ENCODE data around the gene INTS6L.
"Not testable (repeated sequence)": the region's sequence is repeated elsewhere in the genome, so short reads cannot be mapped to it uniquely, and the experiment has no call there.

The INTS6L gene

GRCh38 chrX:135528756-135529155 is 8.3 kb downstream of the INTS6L start:
- DNase-seq: no peak

- no peak for DNase-seq
These were observed 9.6 kb downstream of the INTS6L start for GRCh38 chrX:135530097-135530496.

GRCh38 chrX:135531813-135532212 is 11.4 kb downstream of the INTS6L start:
- no peak for DNase-seq

GRCh38 chrX:135535077-135535940 is 14.8 kb downstream of the INTS6L start:
- no peak for DNase-seq

- DNase-seq: no peak
These were observed 16.4 kb downstream of the INTS6L start for GRCh38 chrX:135536877-135537276.

GRCh38 chrX:135541351-135541750 is 20.9 kb downstream of the INTS6L start:
- no peak for DNase-seq

- no peak for DNase-seq
These were observed 22.7 kb downstream of the INTS6L start for GRCh38 chrX:135543172-135543571.

- no peak for DNase-seq
These were observed 23.5 kb downstream of the INTS6L start for GRCh38 chrX:135543924-135544323.

- DNase-seq: no peak
These were observed 24.0 kb downstream of the INTS6L start for GRCh38 chrX:135544338-135544948.

GRCh38 chrX:135547767-135548166 is 27.3 kb downstream of the INTS6L start:
- no peak for DNase-seq

GRCh38 chrX:135549519-135549918 is 29.1 kb downstream of the INTS6L start:
- no peak for DNase-seq

- DNase-seq: no peak
These were observed 35.6 kb downstream of the INTS6L start for GRCh38 chrX:135556055-135556454.

GRCh38 chrX:135557344-135557743 is 36.9 kb downstream of the INTS6L start:
- no peak for DNase-seq

GRCh38 chrX:135572436-135572835 is 52.0 kb downstream of the INTS6L start:
- DNase-seq: no peak

GRCh38 chrX:135581496-135581895 is 61.0 kb downstream of the INTS6L start:
- no peak for DNase-seq

- DNase-seq: no peak
These were observed 64.7 kb downstream of the INTS6L start for GRCh38 chrX:135585153-135585552.

GRCh38 chrX:135591871-135592270 is 71.4 kb downstream of the INTS6L start:
- no peak for DNase-seq

- not testable (repeated sequence) for DNase-seq
These were observed 73.6 kb downstream of the INTS6L start for GRCh38 chrX:135594049-135594448.

GRCh38 chrX:135594453-135594852 is 74.0 kb downstream of the INTS6L start:
- DNase-seq: not testable (repeated sequence)

GRCh38 chrX:135595543-135595942 is 75.1 kb downstream of the INTS6L start:
- no peak for DNase-seq

GRCh38 chrX:135596495-135596894 is 76.0 kb downstream of the INTS6L start:
- no peak for DNase-seq

- no peak for DNase-seq
These were observed 85.4 kb downstream of the INTS6L start for GRCh38 chrX:135605906-135606305.

- DNase-seq: not testable (repeated sequence)
These were observed 104.1 kb downstream of the INTS6L start for GRCh38 chrX:135624408-135625204.

GRCh38 chrX:135625995-135626394 is 105.5 kb downstream of the INTS6L start:
- DNase-seq: no peak
